Stimulated activated CD8-positive, alpha-beta memory T cell treated with anti-CD3 and anti-CD28 coated beads, Interleukin-2, amount 100 ng/mL, for 48 hours (primary cell): ENCODE data around the gene PDE4D.

Experiments
- DNase-seq, 2 donors: peaks; one replicate each; pipeline ENCODE4 v3.0.0-alpha.2; 2020; ENCODE audit warnings: low read depth in 2 of 2

The PDE4D gene

GRCh38 chr5:59257488-59258400, 635.8 kb downstream of the PDE4D start:
- DNase-seq, result no peak

- DNase-seq, result no peak
Measured at GRCh38 chr5:59256331-59256730, 637.2 kb downstream of the PDE4D start.

GRCh38 chr5:59254055-59254687, 639.4 kb downstream of the PDE4D start:
- DNase-seq, result no peak

GRCh38 chr5:59253625-59254024, 639.9 kb downstream of the PDE4D start:
- no peak for DNase-seq

- no peak for DNase-seq
Measured at GRCh38 chr5:59251627-59252026, 641.9 kb downstream of the PDE4D start.

- no peak for DNase-seq
Measured at GRCh38 chr5:59249726-59250125, 643.8 kb downstream of the PDE4D start.

- no peak for DNase-seq
Measured at GRCh38 chr5:59249160-59249559, 644.4 kb downstream of the PDE4D start.

GRCh38 chr5:59246882-59247281, 646.6 kb downstream of the PDE4D start:
- DNase-seq, result no peak

- no peak for DNase-seq
Measured at GRCh38 chr5:59246145-59246869, 647.2 kb downstream of the PDE4D start.

GRCh38 chr5:59245198-59245597, 648.3 kb downstream of the PDE4D start:
- no peak for DNase-seq

- DNase-seq, result no peak
Measured at GRCh38 chr5:59241552-59241951, 652.0 kb downstream of the PDE4D start.

- no peak for DNase-seq
Measured at GRCh38 chr5:59241119-59241518, 652.4 kb downstream of the PDE4D start.

GRCh38 chr5:59238126-59238902, 655.2 kb downstream of the PDE4D start:
- DNase-seq, result no peak

GRCh38 chr5:59236986-59237385, 656.5 kb downstream of the PDE4D start:
- no peak for DNase-seq

GRCh38 chr5:59236448-59236847, 657.1 kb downstream of the PDE4D start:
- no peak for DNase-seq

GRCh38 chr5:59234236-59234635, 659.3 kb downstream of the PDE4D start:
- DNase-seq, result no peak

- no peak for DNase-seq
Measured at GRCh38 chr5:59231221-59231931, 662.1 kb downstream of the PDE4D start.

GRCh38 chr5:59222687-59223511, 670.6 kb downstream of the PDE4D start:
- no peak for DNase-seq

- no peak for DNase-seq
Measured at GRCh38 chr5:59221769-59222168, 671.8 kb downstream of the PDE4D start.

- DNase-seq, result no peak
Measured at GRCh38 chr5:59218424-59219045, 675.0 kb downstream of the PDE4D start.
